Stimulated activated CD8-positive, alpha-beta memory T cell treated with anti-CD3 and anti-CD28 coated beads, Interleukin-4, amount 100 ng/mL, for 1 hour (primary cell): ENCODE data around the gene HSPB9.
"Not testable (repeated sequence)": the region's sequence is repeated elsewhere in the genome, so short reads cannot be mapped to it uniquely, and the experiment has no call there.

Experiments
- DNase-seq, 2 donors: peaks; one replicate each; pipeline ENCODE4 v3.0.0-alpha.2; 2020; ENCODE audit warnings: low read depth in 2 of 2, low spot score in 1 of 2

Gene HSPB9

GRCh38 chr17:42118545-42118944 is 4.1 kb upstream of the HSPB9 start:
- no peak for DNase-seq

GRCh38 chr17:42119301-42119700 is 3.3 kb upstream of the HSPB9 start:
- no peak for DNase-seq

DNA sequence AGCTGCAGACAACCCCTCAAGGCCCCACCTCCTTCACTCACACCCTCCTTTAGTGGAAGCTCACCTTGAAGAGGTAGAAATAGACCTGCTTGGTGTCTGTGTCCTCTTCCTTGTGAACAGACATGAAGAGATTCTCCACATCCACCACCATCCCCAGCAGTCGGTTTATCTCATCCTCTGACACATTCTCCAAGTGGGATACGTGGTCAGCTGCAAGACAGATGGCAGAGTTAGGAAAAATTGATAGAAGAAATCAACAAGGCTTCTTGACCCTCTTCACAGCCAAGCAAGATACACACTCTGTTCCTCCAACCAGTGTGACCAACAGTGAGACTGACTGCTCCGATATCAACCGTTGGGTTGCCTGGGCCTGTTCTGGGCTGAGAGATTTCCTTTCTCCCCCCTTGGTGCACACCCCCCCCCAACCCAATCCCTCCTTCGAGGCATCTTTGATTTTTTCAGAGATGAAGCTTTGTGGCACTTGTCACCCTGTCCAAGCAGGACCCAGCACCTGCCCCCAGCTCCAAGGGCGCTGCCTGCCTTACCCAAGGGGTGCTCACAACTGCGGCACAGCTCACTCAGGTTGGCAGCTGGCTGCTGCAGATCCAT is 2.3 kb upstream of the HSPB9 start:
- no peak for DNase-seq

DNA sequence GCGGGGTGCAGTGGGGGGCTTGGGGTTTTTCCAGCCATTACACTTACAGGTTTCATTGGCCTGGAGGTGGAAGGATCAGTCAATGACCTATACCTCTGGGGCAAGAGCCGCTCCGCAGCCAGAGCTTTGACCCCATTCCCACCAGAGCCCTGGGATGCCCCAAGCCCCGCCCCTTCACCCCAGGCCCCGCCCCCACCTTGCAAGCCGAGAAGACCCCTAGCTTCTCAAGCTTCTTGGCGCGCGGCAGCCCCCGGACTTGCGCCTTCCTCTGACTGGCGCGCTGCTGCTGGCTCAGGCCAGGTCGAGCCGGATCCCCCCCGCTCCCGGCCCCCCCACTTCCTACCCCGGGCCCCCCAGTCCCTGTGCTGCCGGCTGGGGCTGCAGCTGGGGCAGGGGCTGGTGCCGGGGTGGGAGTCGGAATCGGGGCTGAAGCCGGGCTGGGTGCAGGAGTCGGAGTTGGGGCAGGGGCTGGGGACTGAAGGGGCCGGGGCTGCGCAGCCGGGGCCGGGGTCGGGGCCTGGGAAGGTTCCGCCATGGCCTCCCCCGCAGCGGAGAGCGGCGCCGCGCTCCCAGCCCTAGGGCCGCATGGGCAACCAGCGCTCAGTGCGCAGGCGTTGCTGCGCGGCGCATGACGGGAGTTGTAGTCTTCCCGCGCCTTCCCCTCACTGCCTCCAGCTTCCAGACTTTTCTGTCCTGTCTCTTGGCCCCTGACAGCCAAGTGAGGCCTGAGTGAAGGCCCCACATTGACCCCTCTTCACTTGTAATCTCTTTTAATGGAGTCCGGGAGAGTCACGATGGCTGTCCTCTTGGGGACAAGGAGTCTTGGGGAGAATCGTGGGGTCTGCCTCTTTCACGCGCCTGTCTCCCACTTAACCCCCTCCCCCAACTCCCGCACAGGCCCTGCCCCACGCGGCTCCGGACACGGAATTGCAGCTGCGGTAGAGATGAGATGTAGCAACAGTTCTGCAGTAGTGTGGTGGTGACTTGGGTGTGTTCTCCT is 1.5 kb upstream of the HSPB9 start, which contains the start of gene KAT2A:
Gene KAT2A, minus strand, starts transcription at position 598 of the 1,000 bp plus-strand sequence. Its CDS starts 63 bp downstream, at position 535.
- peak in 1 of 2 donors; percentile 59 for DNase-seq

DNA sequence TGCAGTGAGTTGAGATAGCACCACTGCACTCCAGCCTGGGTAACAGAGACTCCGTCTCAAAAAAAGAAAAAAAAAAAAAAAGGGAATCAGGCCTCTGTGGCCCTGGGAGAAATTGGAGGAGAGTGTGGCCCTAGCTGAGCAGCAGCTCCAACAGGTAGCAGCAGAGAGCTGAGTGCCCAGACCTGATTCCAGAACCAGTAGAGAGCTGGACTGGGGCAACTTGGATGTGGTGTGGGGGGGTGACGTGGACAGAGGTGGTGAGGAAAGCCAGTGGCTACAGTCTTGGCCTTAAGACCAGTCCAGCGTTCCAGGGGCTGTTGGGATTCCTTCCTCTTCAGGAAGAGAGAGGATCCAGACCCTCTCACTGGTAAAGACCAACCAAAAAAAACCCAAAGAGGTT is 1.7 kb downstream of the HSPB9 start:
- DNase-seq, result no peak

DNA sequence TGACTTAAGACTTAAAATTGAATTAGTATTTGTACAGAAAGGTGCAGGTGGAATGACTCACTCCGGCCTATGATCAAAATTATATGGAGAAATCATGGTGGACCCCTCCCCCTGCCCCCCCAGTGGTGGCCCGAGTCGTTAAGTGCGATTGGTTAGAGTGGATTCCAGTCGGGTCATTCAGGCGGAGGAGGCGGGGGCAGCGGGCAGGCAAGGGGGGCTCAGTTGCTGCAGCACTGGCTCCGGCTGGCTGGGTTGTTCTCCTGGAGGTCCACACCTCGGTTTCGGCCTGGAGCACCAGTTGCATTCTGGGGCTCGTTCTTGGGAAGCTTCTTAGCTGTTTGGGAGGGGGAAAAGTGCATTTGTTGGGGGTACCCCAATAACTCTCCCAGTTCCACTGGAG is 3.0 kb downstream of the HSPB9 start:
- no peak for DNase-seq

DNA sequence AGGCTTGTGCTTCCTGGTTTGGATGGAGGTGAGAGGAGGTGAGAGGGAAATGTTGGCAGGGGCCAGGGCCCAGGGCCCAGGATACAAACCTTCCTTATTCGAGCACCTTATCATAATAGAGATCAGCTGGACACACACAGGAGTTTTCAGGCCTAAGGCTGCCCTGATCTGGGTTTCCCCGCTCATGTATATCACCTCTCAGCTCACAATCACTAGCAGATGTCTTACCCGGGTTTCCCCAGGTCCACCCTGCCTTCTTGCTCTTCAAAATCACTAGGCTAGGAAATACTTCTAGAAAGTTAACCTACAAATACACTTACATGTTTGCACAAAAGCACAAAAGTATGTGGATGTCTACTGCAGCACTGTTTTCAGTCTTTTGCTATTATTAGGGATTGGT is 4.2 kb downstream of the HSPB9 start:
- DNase-seq, result no peak

DNA sequence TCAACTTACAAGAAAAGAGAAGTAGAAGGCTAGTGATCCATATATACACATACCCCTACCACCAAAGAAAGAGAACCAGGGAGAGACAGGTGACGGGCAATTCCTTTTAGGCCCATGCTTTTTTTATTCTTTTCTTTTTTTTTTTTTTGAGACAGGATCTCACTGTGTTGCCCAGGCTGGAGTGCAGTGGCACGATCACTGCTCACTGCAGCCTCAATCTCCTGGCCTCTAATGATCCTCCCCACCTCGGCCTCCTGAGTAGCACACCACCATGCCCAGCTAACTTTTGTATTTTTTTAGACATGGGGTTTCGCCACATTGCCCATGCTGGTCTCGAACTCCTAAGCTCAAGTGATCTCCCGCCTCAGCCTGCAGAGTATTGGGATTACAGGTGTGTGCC is 4.8 kb downstream of the HSPB9 start:
- no peak for DNase-seq

GRCh38 chr17:42129109-42129837 is 6.7 kb downstream of the HSPB9 start:
- DNase-seq, result no peak

- no peak for DNase-seq
Measured at GRCh38 chr17:42130310-42130936, 7.8 kb downstream of the HSPB9 start.

DNA sequence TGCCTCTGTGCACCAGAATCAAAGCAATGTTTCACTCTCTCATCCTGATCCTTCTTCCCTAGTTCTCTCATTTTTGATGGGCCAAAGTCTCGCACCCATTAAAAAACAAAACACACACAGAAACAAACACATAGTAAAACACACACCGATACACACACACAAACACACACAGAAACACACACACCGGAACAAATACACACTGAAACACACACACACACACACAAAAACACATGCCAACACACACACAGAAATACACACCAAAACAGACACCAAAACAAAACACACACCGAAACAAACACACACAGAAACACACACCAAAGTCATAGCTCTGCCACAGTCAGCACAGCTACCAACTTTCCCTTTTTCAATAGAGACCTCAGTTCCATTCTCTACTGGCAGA is 8.6 kb downstream of the HSPB9 start:
- no peak for DNase-seq

GRCh38 chr17:42131981-42132432 is 9.4 kb downstream of the HSPB9 start:
- DNase-seq, result no peak

DNA sequence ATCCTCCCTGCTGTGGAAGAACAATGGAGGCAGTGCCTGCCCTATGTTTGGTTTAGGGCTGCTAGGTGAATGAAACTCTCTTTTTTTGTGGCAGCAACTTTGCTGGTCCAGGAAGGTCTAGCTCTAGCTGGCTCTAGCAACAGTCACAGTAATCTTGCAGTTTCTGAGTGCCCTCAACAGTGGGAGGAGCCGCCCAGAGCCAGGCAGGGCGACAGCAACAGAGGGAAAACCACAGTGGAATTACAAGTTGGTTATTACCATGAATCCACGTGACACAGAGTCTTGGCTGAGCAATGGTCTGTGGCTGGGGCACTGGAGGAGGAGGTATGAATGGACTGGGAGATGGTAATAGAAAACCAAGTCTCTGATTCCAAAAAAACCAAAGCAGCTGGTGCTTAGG is 10.3 kb downstream of the HSPB9 start:
- no peak for DNase-seq

DNA sequence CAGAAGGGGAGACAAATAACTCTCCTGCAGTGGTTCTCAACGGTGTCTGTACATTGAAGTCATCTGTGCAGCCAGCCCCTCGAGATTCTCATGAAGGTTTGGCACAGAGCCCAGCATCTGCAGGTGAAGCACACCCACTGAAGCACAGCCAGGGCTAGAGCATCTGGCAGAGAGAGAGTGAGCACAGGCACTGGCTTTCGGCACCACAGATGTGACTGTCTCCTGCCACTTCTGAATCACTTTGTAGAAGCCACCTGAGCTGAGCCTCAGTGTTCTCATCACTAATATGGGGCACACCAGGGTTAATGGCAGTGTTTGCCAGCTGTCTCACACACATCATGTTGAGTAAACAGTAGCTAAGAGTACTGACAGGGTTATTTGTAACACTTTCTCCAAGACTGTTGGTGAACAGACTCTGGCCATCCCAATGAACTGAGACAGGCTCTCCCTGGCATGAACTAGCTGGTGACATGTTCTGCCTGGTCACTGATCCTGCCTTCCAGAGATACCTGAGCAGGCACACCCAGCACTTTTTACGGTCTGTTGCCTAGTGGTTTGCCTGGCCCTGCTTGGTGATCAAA is 10.9 kb downstream of the HSPB9 start:
- DNase-seq, result no peak

GRCh38 chr17:42135151-42135550 is 12.5 kb downstream of the HSPB9 start:
- DNase-seq, result no peak

DNA sequence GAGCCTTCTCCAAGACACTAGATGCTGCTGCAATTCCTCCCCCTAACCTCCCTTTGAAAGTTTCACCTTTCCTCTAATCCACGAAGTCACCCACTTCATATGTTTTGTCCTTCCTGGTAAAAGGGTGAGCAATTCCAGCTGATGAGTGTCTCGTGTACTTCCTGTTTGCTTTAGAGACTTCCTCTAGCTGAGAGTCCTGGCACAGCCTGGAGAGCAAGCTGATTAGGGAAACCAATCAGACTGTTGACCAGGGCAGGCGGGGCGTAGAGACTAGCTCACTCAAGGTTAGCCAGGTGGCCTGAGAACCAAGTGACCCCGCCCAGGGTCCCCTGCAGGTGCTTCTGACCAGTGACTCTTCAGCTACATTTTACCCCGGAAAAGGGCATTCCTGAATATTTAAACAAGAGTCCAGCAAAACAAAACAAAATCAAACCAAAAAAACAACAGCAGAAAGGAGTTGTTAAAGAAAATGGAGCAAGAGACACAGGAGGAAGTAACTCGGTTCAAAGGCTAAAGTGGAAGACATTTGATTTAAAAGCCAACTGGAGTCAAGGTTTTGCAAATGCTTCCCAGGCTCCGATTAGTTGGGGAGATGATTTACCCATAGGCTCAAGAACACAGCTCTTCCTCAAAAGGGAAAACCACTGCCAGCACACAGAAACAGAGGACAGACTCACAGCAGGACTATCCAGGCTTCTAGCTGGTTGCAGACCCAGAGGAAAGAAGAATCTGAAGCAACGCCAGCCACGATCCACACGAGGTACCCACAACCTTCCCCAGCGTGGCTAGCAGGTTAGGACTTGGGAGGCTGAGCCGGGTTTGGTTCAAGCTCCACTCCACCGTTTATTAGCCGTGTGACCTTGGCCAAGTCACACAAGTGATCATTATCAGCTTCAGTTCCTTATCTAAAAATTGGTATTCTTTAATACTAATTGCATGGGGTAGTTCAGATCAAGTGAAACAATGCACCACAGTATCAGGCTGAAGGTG is 13.4 kb downstream of the HSPB9 start:
- DNase-seq, result no peak

DNA sequence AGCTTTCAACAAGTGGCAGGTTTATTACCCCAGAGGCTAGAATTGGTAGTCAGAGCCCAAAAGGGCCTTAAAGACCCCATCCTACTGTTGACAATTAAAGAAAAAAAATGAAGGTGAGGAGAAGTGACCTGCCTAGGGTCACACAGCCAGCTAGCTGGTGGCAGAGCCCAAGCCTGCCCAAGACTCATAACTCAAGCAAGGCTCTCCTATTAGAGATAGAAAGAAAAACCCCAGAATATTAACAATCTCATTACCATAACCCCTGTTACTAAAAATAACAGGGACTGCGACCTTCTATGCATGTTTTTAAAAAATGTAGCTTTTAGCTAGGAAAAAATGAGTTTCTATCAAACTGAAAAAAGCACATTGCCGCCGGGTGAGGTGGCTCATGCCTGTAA is 14.0 kb downstream of the HSPB9 start:
- no peak for DNase-seq

DNA sequence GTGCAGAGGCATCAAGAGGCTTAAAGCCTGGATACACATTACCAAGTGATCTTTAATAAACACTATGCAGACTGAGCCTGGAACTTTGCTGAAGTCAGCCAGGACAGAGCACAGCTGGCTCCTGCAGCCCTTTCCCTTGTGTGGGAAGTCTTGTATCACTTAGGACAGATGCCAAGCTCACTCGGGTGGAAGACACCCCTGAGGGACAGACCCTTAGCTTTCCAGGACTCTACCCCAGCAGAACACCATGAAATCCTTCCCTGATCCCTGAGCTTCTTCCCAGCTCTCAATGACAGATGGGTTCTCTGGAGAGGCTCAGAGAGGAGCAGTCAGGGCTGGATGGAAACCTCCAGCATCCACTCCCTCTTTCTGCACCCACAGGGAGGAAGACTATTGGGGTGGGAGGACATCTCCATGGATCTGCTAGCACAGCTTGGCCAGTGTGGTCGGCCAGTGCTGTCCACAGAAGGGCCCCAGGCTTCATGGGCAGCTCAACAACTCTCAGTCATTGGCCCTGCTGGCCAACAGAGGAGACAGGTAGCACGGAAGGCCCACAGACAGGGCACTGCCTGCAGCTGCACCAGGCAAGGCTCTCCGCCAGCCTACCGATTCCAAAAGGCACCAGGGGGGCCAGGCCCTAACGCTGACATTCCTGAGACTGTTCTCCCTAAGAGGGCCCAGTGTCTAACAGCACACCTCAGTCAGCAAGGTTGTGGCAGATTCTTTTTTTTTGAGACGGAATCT is 16.3 kb downstream of the HSPB9 start:
- no peak for DNase-seq

- DNase-seq, result not testable (repeated sequence)
Measured at GRCh38 chr17:42140690-42141089, 18.1 kb downstream of the HSPB9 start.
